ENCODE measurements around the gene CLK4. TPM values are rescaled to one million over a fixed set of nuclear protein-coding genes. Genes with fewer than 3 reads are reported as not detected.

The CLK4 gene
- total RNA-seq, 1 experiment from 2014 or later = 9.8 TPM

GRCh38 chr5:178563621-178564020 lies 63.2 kb downstream of the CLK4 start (continued):
- TF ChIP-seq EZH2 (IDR thresholded peaks at IDR 0.05) = no peak
- no peak for TF ChIP-seq ZFX (IDR thresholded peaks at IDR 0.05)
- TF ChIP-seq MAX (IDR thresholded peaks at IDR 0.05) = no peak
- TF ChIP-seq CBX3 (IDR thresholded peaks at IDR 0.05; ENCODE audit: low read depth) = no peak
- TF ChIP-seq ZNF274 (IDR thresholded peaks at IDR 0.05; ENCODE audit: low read depth, low read length) = no peak
- TF ChIP-seq SP1 (IDR thresholded peaks at IDR 0.05; ENCODE audit: low read depth) = no peak

DNA sequence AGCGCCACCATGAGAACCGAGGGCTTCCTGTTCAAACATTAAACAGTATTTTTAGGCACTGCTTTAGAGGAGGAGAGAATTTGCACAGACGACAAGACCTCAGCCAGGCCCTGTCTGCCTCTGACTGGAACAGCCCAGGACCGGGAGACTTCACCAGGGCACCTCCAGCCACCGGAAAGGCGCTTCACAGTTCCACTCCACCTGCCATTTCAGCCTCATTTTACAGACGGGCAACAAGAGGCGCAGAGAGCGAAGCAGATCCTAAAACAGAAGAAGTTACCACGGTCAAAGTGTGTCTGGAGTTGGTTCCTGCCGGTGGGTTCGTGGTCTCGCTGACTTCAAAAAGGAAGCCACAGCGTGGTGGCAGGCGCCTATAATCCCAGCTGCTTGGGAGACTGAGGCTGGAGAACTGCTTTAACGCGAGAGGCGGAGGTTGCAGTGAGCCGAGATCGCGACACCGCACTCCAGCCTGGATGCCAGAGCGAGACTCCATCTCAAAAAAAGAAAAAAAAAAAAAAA lies 65.0 kb downstream of the CLK4 start:
- no peaks in the 10 kb centered on the region for H3K9me2 ChIP-seq (ENCODE audit: insufficient read depth)
- H3K79me2 ChIP-seq (ENCODE audit: insufficient read depth, low read length) = no peaks in the 10 kb centered on the region
- H3K36me3 ChIP-seq (ENCODE audit: control insufficient read depth in 1 of 2, insufficient read depth in 2 of 2, low read length in 2 of 2) = no peaks in the 10 kb centered on the region
- ChIA-PET CTCF (no interaction called here), RAD21 (ENCODE audit: low non-redundant PET in 1 of 2, low total read pairs in 2 of 2, uncharacterized antibody in 2 of 2, unreplicated experiment in 2 of 2) (no interaction called here), POLR2A (no interaction called here)
- H2AFZ ChIP-seq (ENCODE audit: low read depth, low read length, poor library complexity, severe bottlenecking) = no peak overlapping the region
- no peak overlapping the region for H3K27ac ChIP-seq (ENCODE audit: low read depth, low read length)
- ATAC-seq (no peak), DNase-seq (ENCODE audit: low read depth, low spot score) (no peak)
- no peaks in the 10 kb centered on the region for H3K9me3 ChIP-seq (ENCODE audit: control insufficient read depth in 1 of 2, insufficient read depth in 1 of 2, low read depth in 1 of 2, low read length in 2 of 2)
- no peaks in the 10 kb centered on the region for H3K4me1 ChIP-seq (ENCODE audit: control insufficient read depth in 1 of 2, insufficient read depth in 2 of 2, low read length in 2 of 2)
- no peaks in the 10 kb centered on the region for H4K20me1 ChIP-seq (ENCODE audit: insufficient read depth)
- H3K9ac ChIP-seq (ENCODE audit: low read length) = no peak overlapping the region
- BruUV-seq (replicated peaks) = no TSS peak
- H3K4me3 ChIP-seq (replicated peaks in 1 of 2; ENCODE audit: low read depth in 1 of 2, low read length in 2 of 2) = no peak overlapping the region
- H3K27me3 ChIP-seq (ENCODE audit: insufficient read depth, low read length) = no peaks in the 10 kb centered on the region
- TF ChIP-seq FOSL1 (IDR thresholded peaks at IDR 0.05; ENCODE audit: low read depth) (no peak), SRF (IDR thresholded peaks at IDR 0.05; ENCODE audit: low read depth) (no peak), ELF1 (IDR thresholded peaks at IDR 0.05; ENCODE audit: borderline replicate concordance, low read depth) (no peak), ATF3 (IDR thresholded peaks at IDR 0.05) (no peak), JUND (IDR thresholded peaks at IDR 0.05) (no peak), EZH2phosphoT487 (IDR thresholded peaks at IDR 0.05; ENCODE audit: borderline replicate concordance) (no peak), REST (IDR thresholded peaks at IDR 0.05; ENCODE audit: low read depth) (no peak), CEBPB (IDR thresholded peaks at IDR 0.05; ENCODE audit: low read depth) (no peak), ZFX (IDR thresholded peaks at IDR 0.05) (no peak), ZBTB33 (IDR thresholded peaks at IDR 0.05; ENCODE audit: extremely low read depth, insufficient replicate concordance, low read length) (no peak), EGR1 (IDR thresholded peaks at IDR 0.05; ENCODE audit: low read depth) (no peak)
- TF ChIP-seq, protein P1, sequence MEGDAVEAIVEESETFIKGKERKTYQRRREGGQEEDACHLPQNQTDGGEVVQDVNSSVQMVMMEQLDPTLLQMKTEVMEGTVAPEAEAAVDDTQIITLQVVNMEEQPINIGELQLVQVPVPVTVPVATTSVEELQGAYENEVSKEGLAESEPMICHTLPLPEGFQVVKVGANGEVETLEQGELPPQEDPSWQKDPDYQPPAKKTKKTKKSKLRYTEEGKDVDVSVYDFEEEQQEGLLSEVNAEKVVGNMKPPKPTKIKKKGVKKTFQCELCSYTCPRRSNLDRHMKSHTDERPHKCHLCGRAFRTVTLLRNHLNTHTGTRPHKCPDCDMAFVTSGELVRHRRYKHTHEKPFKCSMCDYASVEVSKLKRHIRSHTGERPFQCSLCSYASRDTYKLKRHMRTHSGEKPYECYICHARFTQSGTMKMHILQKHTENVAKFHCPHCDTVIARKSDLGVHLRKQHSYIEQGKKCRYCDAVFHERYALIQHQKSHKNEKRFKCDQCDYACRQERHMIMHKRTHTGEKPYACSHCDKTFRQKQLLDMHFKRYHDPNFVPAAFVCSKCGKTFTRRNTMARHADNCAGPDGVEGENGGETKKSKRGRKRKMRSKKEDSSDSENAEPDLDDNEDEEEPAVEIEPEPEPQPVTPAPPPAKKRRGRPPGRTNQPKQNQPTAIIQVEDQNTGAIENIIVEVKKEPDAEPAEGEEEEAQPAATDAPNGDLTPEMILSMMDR (IDR thresholded peaks at IDR 0.05 in 2 of 3, conservative IDR thresholded peaks at IDR 0.05 in 1 of 3; ENCODE audit: borderline replicate concordance in 1 of 3, insufficient read depth in 1 of 3, low read depth in 2 of 3, low read length in 2 of 3) = no peak
- intact Hi-C loops (cut with micrococcal nuclease) = no loop called here
- no peak overlapping the region for H3K4me2 ChIP-seq (ENCODE audit: low read length)
